H1 (cell line): ENCODE measurements around the gene GNAT1. TPM values are rescaled to one million over a fixed set of nuclear protein-coding genes. Genes with fewer than 3 reads are reported as not detected.

Source experiments
- CTCF ChIA-PET: fragments of 300-600 bp; sonication (Branson Sonifier 250); formaldehyde crosslinking; loops from one replicate; lab custom pipeline; 2021; ENCODE audit not compliant: partially characterized antibody; lab: Charles Lee
- POLR2A ChIA-PET: fragments of 300-600 bp; sonication (Branson Sonifier 250); formaldehyde crosslinking; loops from one replicate; lab custom pipeline; 2021; ENCODE audit warnings: inconsistent platforms; ENCODE audit not compliant: partially characterized antibody; lab: Charles Lee
- DNase-seq, 2 experiments: peaks; one replicate each; pipeline versions ENCODE4 v3.0.0 to v3.0.0-alpha.2; 2010 to 2022; ENCODE audit warnings: low spot score in 2 of 2, low read depth in 1 of 2, mixed read lengths in 1 of 2
- FAIRE-seq: peaks from 2 replicates; lab custom pipeline; 2011; peaks lifted over from hg19 to GRCh38; lab: Jason Lieb, UNC
- H2AFZ ChIP-seq: 2 replicates; pipeline ENCODE4 v1.8.1; 2012; ENCODE audit warnings: low read length, inconsistent platforms
- H2AK5ac ChIP-seq: 2 replicates; pipeline ENCODE4 v1.6.1; 2013; ENCODE audit warnings: low read depth, low read length
- H2BK120ac ChIP-seq: replicated peaks from 2 replicates; pipeline ENCODE3; 2013; ENCODE audit warnings: low read depth, low read length, inconsistent platforms
- H2BK12ac ChIP-seq: 2 replicates; pipeline ENCODE4 v1.6.1; 2013; ENCODE audit warnings: low read depth, low read length
- H2BK15ac ChIP-seq: 2 replicates; pipeline ENCODE4 v1.6.1; 2013; ENCODE audit warnings: low read length
- H2BK20ac ChIP-seq: 2 replicates; pipeline ENCODE4 v1.6.1; 2013; ENCODE audit warnings: low read length
- H2BK5ac ChIP-seq: 2 replicates; pipeline ENCODE4 v1.6.1; 2013; ENCODE audit warnings: low read depth, low read length
- H3K14ac ChIP-seq: 2 replicates; pipeline ENCODE4 v1.6.1; 2013; ENCODE audit warnings: inconsistent platforms; ENCODE audit not compliant: insufficient read length
- H3K18ac ChIP-seq: 2 replicates; pipeline ENCODE4 v1.6.1; 2013; ENCODE audit warnings: low read length; ENCODE audit errors: extremely low read depth
- H3K23ac ChIP-seq: 2 replicates; pipeline ENCODE4 v1.6.1; 2013; ENCODE audit warnings: inconsistent platforms; ENCODE audit not compliant: insufficient read length
- H3K23me2 ChIP-seq: 2 replicates; pipeline ENCODE4 v1.6.1; 2013; ENCODE audit warnings: low read depth, low read length
- H3K27ac ChIP-seq: 2 replicates; pipeline ENCODE4 v1.6.1; 2011; ENCODE audit warnings: low read depth, low read length, inconsistent platforms
- H3K27me3 ChIP-seq, 4 experiments: replicated peaks in 1 of 4; 1 replicate in 1 of 4; 2 replicates in 3 of 4; pipeline versions ENCODE4 v1.6.1 to v1.8.1; 2011 to 2013; ENCODE audit warnings: low read length in 3 of 4, mild to moderate bottlenecking in 3 of 4, inconsistent platforms in 2 of 4, mixed read lengths in 2 of 4, moderate library complexity in 1 of 4; ENCODE audit not compliant: control insufficient read depth in 3 of 4, insufficient read depth in 3 of 4; ENCODE audit errors: extremely low read depth in 1 of 4
- H3K36me3 ChIP-seq, 4 experiments: 2 replicates each; pipeline versions ENCODE4 v1.6.1 to v1.8.1; 2011 to 2013; ENCODE audit warnings: mild to moderate bottlenecking in 4 of 4, low read length in 3 of 4, moderate library complexity in 2 of 4, control low read depth in 1 of 4, inconsistent platforms in 1 of 4; ENCODE audit not compliant: insufficient read depth in 4 of 4, control insufficient read depth in 2 of 4
- H3K4ac ChIP-seq: replicated peaks from 2 replicates; pipeline ENCODE3; 2013; ENCODE audit warnings: low read length, low read depth, mixed read lengths, inconsistent platforms; ENCODE audit not compliant: insufficient read length
- H3K4me1 ChIP-seq, 4 experiments: replicated peaks in 1 of 4; 1 replicate in 1 of 4; 2 replicates in 3 of 4; pipeline versions ENCODE4 v1.6.1 to v1.8.1; 2011 to 2013; ENCODE audit warnings: low read length in 3 of 4, inconsistent platforms in 2 of 4, mixed read lengths in 1 of 4; ENCODE audit not compliant: insufficient read depth in 4 of 4, control insufficient read depth in 3 of 4
- H3K4me2 ChIP-seq, 2 experiments: 2 replicates each; pipeline versions ENCODE4 v1.6.1 to v1.8.1; 2011 to 2013; ENCODE audit warnings: low read depth in 2 of 2, low read length in 2 of 2, control low read depth in 1 of 2, inconsistent platforms in 1 of 2, mild to moderate bottlenecking in 1 of 2; ENCODE audit not compliant: insufficient read depth in 1 of 2
- H3K4me3 ChIP-seq, 4 experiments: fragments of 200-600, 300-600 bp in 1 of 4; sonication (generic), shearing (Covaris generic), sonication (Bioruptor Twin) in 1 of 4; 2 replicates each; pipeline versions ENCODE4 v1.5.1 to v1.8.1; 2011 to 2016; ENCODE audit warnings: low read length in 4 of 4, low read depth in 3 of 4, control low read depth in 2 of 4, inconsistent platforms in 2 of 4, mild to moderate bottlenecking in 2 of 4, mixed read lengths in 1 of 4, moderate library complexity in 1 of 4; ENCODE audit not compliant: insufficient read depth in 2 of 4; ENCODE audit errors: extremely low read depth in 1 of 4
- H3K56ac ChIP-seq: replicated peaks from 2 replicates; pipeline ENCODE3; 2013; ENCODE audit warnings: low read depth, mild to moderate bottlenecking, mixed read lengths, low read length, inconsistent platforms; ENCODE audit not compliant: insufficient read length
- H3K79me1 ChIP-seq: 2 replicates; pipeline ENCODE4 v1.6.1; 2013; ENCODE audit warnings: low read depth, low read length, control low read depth
- H3K79me2 ChIP-seq, 2 experiments: 2 replicates each; pipeline versions ENCODE4 v1.6.1 to v1.8.1; 2012 to 2013; ENCODE audit warnings: low read length in 2 of 2, mild to moderate bottlenecking in 2 of 2, inconsistent platforms in 1 of 2; ENCODE audit not compliant: insufficient read depth in 2 of 2, control insufficient read depth in 1 of 2
- H3K9ac ChIP-seq, 4 experiments: replicated peaks in 1 of 4; 1 replicate in 1 of 4; 2 replicates in 3 of 4; pipeline versions ENCODE4 v1.6.1 to v1.8.1; 2011 to 2013; ENCODE audit warnings: low read depth in 3 of 4, low read length in 3 of 4, control low read depth in 2 of 4, mild to moderate bottlenecking in 2 of 4, moderate library complexity in 2 of 4, inconsistent platforms in 1 of 4; ENCODE audit errors: extremely low read depth in 1 of 4
- H3K9me3 ChIP-seq, 2 experiments: 2 replicates each; pipeline versions ENCODE4 v1.6.1 to v1.8.1; 2012 to 2013; ENCODE audit warnings: mild to moderate bottlenecking in 2 of 2, moderate library complexity in 2 of 2, control low read depth in 1 of 2, inconsistent platforms in 1 of 2, low read depth in 1 of 2, low read length in 1 of 2, mixed read lengths in 1 of 2; ENCODE audit not compliant: insufficient read depth in 2 of 2
- H4K20me1 ChIP-seq, 2 experiments: replicated peaks in 1 of 2; 2 replicates each; pipeline versions ENCODE3 to v1.8.1; 2011 to 2013; ENCODE audit warnings: inconsistent platforms in 2 of 2, low read length in 2 of 2, mild to moderate bottlenecking in 1 of 2; ENCODE audit not compliant: insufficient read depth in 2 of 2, control insufficient read depth in 1 of 2
- H4K5ac ChIP-seq: 2 replicates; pipeline ENCODE4 v1.6.1; 2013; ENCODE audit warnings: low read length, low read depth, mixed read lengths, inconsistent platforms; ENCODE audit not compliant: insufficient read length
- H4K8ac ChIP-seq: 2 replicates; pipeline ENCODE4 v1.8.0; 2013; ENCODE audit warnings: mild to moderate bottlenecking, moderate library complexity, low read length, inconsistent platforms; ENCODE audit not compliant: insufficient read depth; ENCODE audit errors: extremely low read depth
- H4K91ac ChIP-seq: replicated peaks from 2 replicates; pipeline ENCODE3; 2013; ENCODE audit warnings: low read length, mixed read lengths, inconsistent platforms; ENCODE audit not compliant: insufficient read length
- CBX8 ChIP-seq: fragments of 300-800, 300-1000 bp; sonication (generic); IDR thresholded peaks from 2 replicates; pipeline ENCODE4 v1.7.1; 2016; ENCODE audit warnings: low read depth, low read length, borderline replicate concordance
- EGR1 ChIP-seq: IDR thresholded peaks from 2 replicates; pipeline ENCODE4 v1.6.1; 2011; ENCODE audit warnings: low read depth, low read length, borderline replicate concordance
- EZH2 ChIP-seq: fragments of 200-600 bp; sonication (generic); IDR thresholded peaks from 2 replicates; pipeline ENCODE4 v1.7.1; 2012; ENCODE audit warnings: low read depth, mild to moderate bottlenecking, moderate library complexity, low read length, inconsistent platforms; ENCODE audit not compliant: severe bottlenecking
- HDAC6 ChIP-seq: IDR thresholded peaks from one replicate; pipeline ENCODE4 v1.7.1; 2012; ENCODE audit warnings: low read depth, mild to moderate bottlenecking, inconsistent platforms, low read length, moderate library complexity
- RFX5 ChIP-seq: IDR thresholded peaks from 2 replicates; pipeline ENCODE4 v1.6.1; 2011; ENCODE audit warnings: low read depth, low read length, improper control_type of control experiment, borderline replicate concordance
- SUZ12 ChIP-seq: fragments of 200-600 bp; sonication (generic); IDR thresholded peaks from 2 replicates; pipeline ENCODE4 v1.6.1; 2012; ENCODE audit warnings: mild to moderate bottlenecking, inconsistent platforms, low read length, moderate library complexity, mixed read lengths
- TBP ChIP-seq: IDR thresholded peaks from 2 replicates; pipeline ENCODE4 v1.6.1; 2011; ENCODE audit warnings: low read depth, low read length, improper control_type of control experiment
- WGBS, 2 experiments: shearing (Covaris generic) in 1 of 2; methylation state at CpG; one replicate each; pipeline versions ENCODE4 v1.1.6 to v1.1.7; 2013 to 2015; ENCODE audit warnings: low lambda C conversion rate in 2 of 2, mixed read lengths in 2 of 2, inconsistent platforms in 1 of 2, low coverage in 1 of 2, missing lambda C conversion rate in 1 of 2; ENCODE audit not compliant: insufficient replicate concordance in 2 of 2, insufficient coverage in 1 of 2, insufficient read length in 1 of 2; ENCODE audit errors: extremely low coverage in 1 of 2, missing lambda C conversion rate in 1 of 2; 5-methylcytosine and 5-hydroxymethylcytosine counted together
- polyA plus RNA-seq, 7 experiments: library from polyadenylated mRNA; depleted of rRNA in 3 of 7; stranded (reverse) in 5 of 7; unstranded in 2 of 7; fragments of >200 nt in 5 of 7; fragments of 200-250 nt in 2 of 7; gene quantifications; 1 replicate in 5 of 7; 2 replicates in 1 of 7; 4 replicates in 1 of 7; pipeline versions ENCODE4 v1.2.1 to v1.2.3, GENCODE V29; 2011 to 2013; ENCODE audit warnings: missing spikeins in 2 of 7, mixed read lengths in 2 of 7
- total RNA-seq: library from RNA; stranded (reverse); fragmentation: NEBNext Ultra II Directional; extraction: Animal tissue kit (Norgen Biotek cat#: 25700); gene quantifications from 2 replicates; pipeline ENCODE4 v1.2.1, GENCODE V29; 2021

Gene GNAT1
- total and polyA plus RNA-seq, 2 of the 8 experiments (the other 6 are each of a cell fraction or from before 2014, with no cell fraction given): 0.08 TPM; not detected in 1

GRCh38 chr3:50242381-50242770 lies 51.0 kb downstream of the GNAT1 start:
- H3K56ac ChIP-seq: no peak overlapping the region
- H3K4ac ChIP-seq: peak overlapping the region; percentile 10
- peak overlapping the region; percentile 8 for H2BK120ac ChIP-seq
- peak overlapping the region; percentile 4; the same call in 1 of the 2 replicates for H2AK5ac ChIP-seq
- no peak for TF ChIP-seq CBX8
- no peak for TF ChIP-seq HDAC6
- TF ChIP-seq RFX5: no peak
- no peak for TF ChIP-seq EGR1
- TF ChIP-seq EZH2: no peak
- no peak for TF ChIP-seq TBP
- TF ChIP-seq SUZ12: no peak
- H2AFZ ChIP-seq: no peak overlapping the region
- H3K18ac ChIP-seq: peak overlapping the region; percentile 100
- H3K14ac ChIP-seq: no peak overlapping the region
- peaks cover 0 to 3% (median 0%) of the 10 kb centered on the region in 4 experiments; a peak in 1 of 8 replicates for H3K36me3 ChIP-seq
- H3K23me2 ChIP-seq: peaks cover 11% of the 10 kb centered on the region; the same call in 1 of the 2 replicates
- no peak overlapping the region for H4K8ac ChIP-seq
- H4K20me1 ChIP-seq: peaks cover 21 to 33% of the 10 kb centered on the region in 2 experiments
- no peak overlapping the region for H4K5ac ChIP-seq
- ChIA-PET CTCF (interaction anchor here (1.3 to 53.5 kb wide), 5 partner anchors 17 to 123 kb away, joined by 3 to 2149 read pairs (median 121); partner anchors contain the start of genes GNAI2, GNAT1, LSMEM2 and SEMA3B), POLR2A (interaction anchor here (0.6 to 3.4 kb wide), 7 partner anchors 9 to 51 kb away, joined by 3 to 41 read pairs (median 5); partner anchors contain the start of gene GNAT1)
- peak overlapping the region; percentile 14 for H4K91ac ChIP-seq
- peak overlapping the region; percentile 80; the same call in 1 of the 2 replicates for H3K27ac ChIP-seq
- peak overlapping the region; percentile 99 for H2BK15ac ChIP-seq
- H3K9ac ChIP-seq: no peak overlapping the region; a peak in 2 of 7 replicates
- H3K4me2 ChIP-seq: peak overlapping the region in 1 of 2 experiments; percentile 87; a peak in 2 of 4 replicates
- DNase-seq (no peak), FAIRE-seq (no peak)
- no peak overlapping the region for H3K4me3 ChIP-seq
- H2BK20ac ChIP-seq: peak overlapping the region; percentile 99
- H3K23ac ChIP-seq: no peak overlapping the region
- H3K79me1 ChIP-seq: peaks cover 25% of the 10 kb centered on the region
- no peaks in the 10 kb centered on the region for H3K9me3 ChIP-seq
- H3K4me1 ChIP-seq: peaks cover 12 to 80% (median 70%) of the 10 kb centered on the region in 4 experiments
- H2BK12ac ChIP-seq: peak overlapping the region; percentile 43; the same call in 1 of the 2 replicates
- H2BK5ac ChIP-seq: peak overlapping the region; percentile 98
- whole genome bisulfite sequencing, 2 experiments: 93% methylated on average over 3 of the region's 3 CpGs; no CpG with 5 or more reads in 1 of the 2 experiments
- H3K27me3 ChIP-seq: no peaks in the 10 kb centered on the region
- peaks cover 33 to 92% of the 10 kb centered on the region in 2 experiments for H3K79me2 ChIP-seq
